HepG2 (cell line): ENCODE data around the gene PPCDC. TPM values are rescaled to one million over a fixed set of nuclear protein-coding genes. Genes with fewer than 3 reads are reported as not detected.
A peak's percentile ranks its signal among the peaks of the same experiment; 100 is the strongest.

Source experiments
- BRCA1 ChIP-seq: sonication (generic); formaldehyde crosslinking; IDR thresholded peaks from 2 replicates; pipeline ENCODE4 v1.4.0; 2020; ENCODE audit warnings: missing genetic modification reagents
- EP300 ChIP-seq, 3 experiments: sonication (generic) in 1 of 3; formaldehyde crosslinking in 1 of 3; IDR thresholded peaks; 2 replicates each; pipeline versions ENCODE4 v1.5.1 to v1.6.1; 2011 to 2020; ENCODE audit warnings: low read depth in 2 of 3, low read length in 2 of 3, borderline replicate concordance in 1 of 3, improper control_type of control experiment in 1 of 3, mild to moderate bottlenecking in 1 of 3, missing genetic modification reagents in 1 of 3, moderate library complexity in 1 of 3
- FOSL2 ChIP-seq: sonication (generic); formaldehyde crosslinking; IDR thresholded peaks from 2 replicates; pipeline ENCODE4 v1.4.0; 2020; ENCODE audit warnings: missing genetic modification reagents
- FOXK1 ChIP-seq: sonication (generic); formaldehyde crosslinking; IDR thresholded peaks from 2 replicates; pipeline ENCODE4 v1.4.0; 2020; ENCODE audit warnings: low read depth, missing genetic modification reagents, borderline replicate concordance
- HBP1 ChIP-seq: IDR thresholded peaks from 2 replicates; pipeline ENCODE4 v1.6.1; 2016; ENCODE audit warnings: low read depth, control low read depth
- IRX3 ChIP-seq: sonication (generic); formaldehyde crosslinking; IDR thresholded peaks from 2 replicates; pipeline ENCODE4 v1.8.1; 2023; ENCODE audit warnings: mild to moderate bottlenecking, low read depth, missing genetic modification reagents, borderline replicate concordance
- MAF1 ChIP-seq: sonication (generic); formaldehyde crosslinking; IDR thresholded peaks from 2 replicates; pipeline ENCODE4 v1.5.0; 2020; ENCODE audit warnings: missing genetic modification reagents, borderline replicate concordance
- MIER3 ChIP-seq: IDR thresholded peaks from 2 replicates; pipeline ENCODE4 v1.6.1; 2016; ENCODE audit warnings: missing compliant biosample characterization, borderline replicate concordance
- RARA ChIP-seq: IDR thresholded peaks from 2 replicates; pipeline ENCODE4 v1.6.1; 2016; ENCODE audit warnings: missing genetic modification reagents, missing compliant biosample characterization
- THRA ChIP-seq: sonication (generic); formaldehyde crosslinking; IDR thresholded peaks from 2 replicates; pipeline ENCODE4 v1.4.0; 2020; ENCODE audit warnings: missing genetic modification reagents, borderline replicate concordance
- ZBTB43 ChIP-seq: sonication (generic); formaldehyde crosslinking; conservative IDR thresholded peaks from 2 replicates; pipeline ENCODE4 v1.4.0; 2020; ENCODE audit warnings: missing genetic modification reagents
- ZFP90 ChIP-seq: sonication (generic); formaldehyde crosslinking; IDR thresholded peaks from 2 replicates; pipeline ENCODE4 v1.8.0; 2022; ENCODE audit warnings: missing genetic modification reagents, mild to moderate bottlenecking, inconsistent platforms, borderline replicate concordance
- ZMAT3 ChIP-seq: sonication (generic); formaldehyde crosslinking; conservative IDR thresholded peaks from 2 replicates; pipeline ENCODE4 v1.7.0; 2021; ENCODE audit warnings: missing genetic modification reagents
- ZNF160 ChIP-seq: sonication (generic); formaldehyde crosslinking; IDR thresholded peaks from 2 replicates; pipeline ENCODE4 v1.8.0; 2022; ENCODE audit warnings: mild to moderate bottlenecking, inconsistent platforms, missing genetic modification reagents
- ZNF83 ChIP-seq: sonication (generic); formaldehyde crosslinking; IDR thresholded peaks from 2 replicates; pipeline ENCODE4 v1.4.0; 2020; ENCODE audit warnings: missing genetic modification reagents, mild to moderate bottlenecking, borderline replicate concordance
- polyA plus RNA-seq, 8 experiments: library from polyadenylated mRNA; depleted of rRNA in 3 of 8; stranded (reverse) in 7 of 8; unstranded in 1 of 8; fragments of >200 nt; fragmentation: Illumina TruSeq in 4 of 8; extraction: Trizol in 4 of 8; gene quantifications; 2 replicates each; pipeline versions ENCODE4 v1.2.1 to v1.2.3, GENCODE V29; 2011 to 2016; ENCODE audit warnings: low read depth in 4 of 8, missing spikeins in 1 of 8, mixed read lengths in 1 of 8; ENCODE audit not compliant: insufficient read depth in 1 of 8
- total RNA-seq, 5 experiments: library from RNA; depleted of rRNA; stranded (reverse); fragments of >200 nt; fragmentation: Illumina TruSeq; extraction: Trizol; gene quantifications; 2 replicates each; pipeline ENCODE4 v1.2.3, GENCODE V29; 2016; ENCODE audit warnings: low read depth in 1 of 5
- TF ChIP-seq, protein P1 (sequence below): sonication (generic); formaldehyde crosslinking; IDR thresholded peaks from one replicate; pipeline ENCODE4 v1.5.1; 2020; ENCODE audit warnings: mild to moderate bottlenecking, missing genetic modification reagents; ENCODE audit errors: not compliant biosample characterization
- TF ChIP-seq, protein P2 (sequence below): IDR thresholded peaks from 2 replicates; pipeline ENCODE4 v1.6.1; 2016

Gene PPCDC
- total and polyA plus RNA-seq, 2 of the 13 experiments (the other 11 are each of a cell fraction or from before 2014, with no cell fraction given), result 12.3 to 12.8 TPM

GRCh38 chr15:75036212-75036616 lies 12.8 kb downstream of the PPCDC start (continued):
- TF ChIP-seq, protein P1, sequence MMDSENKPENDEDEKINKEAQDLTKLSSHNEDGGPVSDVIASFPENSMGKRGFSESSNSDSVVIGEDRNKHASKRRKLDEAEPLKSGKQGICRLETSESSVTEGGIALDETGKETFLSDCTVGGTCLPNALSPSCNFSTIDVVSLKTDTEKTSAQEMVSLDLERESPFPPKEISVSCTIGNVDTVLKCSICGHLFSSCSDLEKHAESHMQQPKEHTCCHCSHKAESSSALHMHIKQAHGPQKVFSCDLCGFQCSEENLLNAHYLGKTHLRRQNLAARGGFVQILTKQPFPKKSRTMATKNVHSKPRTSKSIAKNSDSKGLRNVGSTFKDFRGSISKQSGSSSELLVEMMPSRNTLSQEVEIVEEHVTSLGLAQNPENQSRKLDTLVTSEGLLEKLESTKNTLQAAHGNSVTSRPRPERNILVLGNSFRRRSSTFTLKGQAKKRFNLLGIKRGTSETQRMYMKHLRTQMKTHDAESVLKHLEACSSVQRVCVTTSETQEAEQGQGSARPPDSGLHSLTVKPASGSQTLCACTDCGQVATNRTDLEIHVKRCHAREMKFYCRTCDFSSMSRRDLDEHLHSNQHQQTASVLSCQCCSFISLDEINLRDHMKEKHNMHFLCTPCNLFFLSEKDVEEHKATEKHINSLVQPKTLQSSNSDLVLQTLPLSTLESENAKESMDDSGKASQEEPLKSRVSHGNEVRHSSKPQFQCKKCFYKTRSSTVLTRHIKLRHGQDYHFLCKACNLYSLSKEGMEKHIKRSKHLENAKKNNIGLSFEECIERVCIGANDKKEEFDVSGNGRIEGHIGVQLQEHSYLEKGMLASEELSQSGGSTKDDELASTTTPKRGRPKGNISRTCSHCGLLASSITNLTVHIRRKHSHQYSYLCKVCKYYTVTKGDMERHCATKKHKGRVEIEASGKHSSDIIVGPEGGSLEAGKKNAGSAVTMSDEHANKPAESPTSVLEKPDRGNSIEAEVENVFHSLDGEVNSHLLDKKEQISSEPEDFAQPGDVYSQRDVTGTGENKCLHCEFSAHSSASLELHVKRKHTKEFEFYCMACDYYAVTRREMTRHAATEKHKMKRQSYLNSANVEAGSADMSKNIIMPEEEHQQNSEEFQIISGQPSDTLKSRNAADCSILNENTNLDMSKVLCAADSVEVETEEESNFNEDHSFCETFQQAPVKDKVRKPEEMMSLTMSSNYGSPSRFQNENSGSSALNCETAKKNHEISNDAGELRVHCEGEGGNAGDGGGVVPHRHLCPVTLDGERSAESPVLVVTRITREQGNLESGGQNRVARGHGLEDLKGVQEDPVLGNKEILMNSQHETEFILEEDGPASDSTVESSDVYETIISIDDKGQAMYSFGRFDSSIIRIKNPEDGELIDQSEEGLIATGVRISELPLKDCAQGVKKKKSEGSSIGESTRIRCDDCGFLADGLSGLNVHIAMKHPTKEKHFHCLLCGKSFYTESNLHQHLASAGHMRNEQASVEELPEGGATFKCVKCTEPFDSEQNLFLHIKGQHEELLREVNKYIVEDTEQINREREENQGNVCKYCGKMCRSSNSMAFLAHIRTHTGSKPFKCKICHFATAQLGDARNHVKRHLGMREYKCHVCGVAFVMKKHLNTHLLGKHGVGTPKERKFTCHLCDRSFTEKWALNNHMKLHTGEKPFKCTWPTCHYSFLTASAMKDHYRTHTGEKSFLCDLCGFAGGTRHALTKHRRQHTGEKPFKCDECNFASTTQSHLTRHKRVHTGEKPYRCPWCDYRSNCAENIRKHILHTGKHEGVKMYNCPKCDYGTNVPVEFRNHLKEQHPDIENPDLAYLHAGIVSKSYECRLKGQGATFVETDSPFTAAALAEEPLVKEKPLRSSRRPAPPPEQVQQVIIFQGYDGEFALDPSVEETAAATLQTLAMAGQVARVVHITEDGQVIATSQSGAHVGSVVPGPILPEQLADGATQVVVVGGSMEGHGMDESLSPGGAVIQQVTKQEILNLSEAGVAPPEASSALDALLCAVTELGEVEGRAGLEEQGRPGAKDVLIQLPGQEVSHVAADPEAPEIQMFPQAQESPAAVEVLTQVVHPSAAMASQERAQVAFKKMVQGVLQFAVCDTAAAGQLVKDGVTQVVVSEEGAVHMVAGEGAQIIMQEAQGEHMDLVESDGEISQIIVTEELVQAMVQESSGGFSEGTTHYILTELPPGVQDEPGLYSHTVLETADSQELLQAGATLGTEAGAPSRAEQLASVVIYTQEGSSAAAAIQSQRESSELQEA, result no peak
- TF ChIP-seq IRX3 (CRISPR knock-in tag) (no peak), ZFP90 (CRISPR knock-in tag) (no peak), MAF1 (CRISPR knock-in tag) (no peak), ZNF160 (CRISPR knock-in tag) (no peak), BRCA1 (CRISPR knock-in tag) (no peak), THRA (CRISPR knock-in tag) (peak; percentile 40; the same call in 1 of the 2 replicates), ZBTB43 (CRISPR knock-in tag) (no peak), RARA (0 out of 2 replicates have a peak, but pooled peaks have one; percentile 13), ZMAT3 (no peak), ZNF83 (no peak), EP300 (IDR thresholded peaks at IDR 0.05; ENCODE audit: low read depth in 2 of 2, low read length in 2 of 2) (no peak), EP300 (CRISPR knock-in tag; IDR thresholded peaks at IDR 0.05; ENCODE audit: borderline replicate concordance) (no peak), HBP1 (CRISPR knock-in tag) (no peak), MIER3 (CRISPR knock-in tag) (no peak), FOXK1 (CRISPR knock-in tag) (no peak), FOSL2 (CRISPR knock-in tag) (0 out of 2 replicates have a peak, but pooled peaks have one; percentile 17)
- TF ChIP-seq, protein P2, sequence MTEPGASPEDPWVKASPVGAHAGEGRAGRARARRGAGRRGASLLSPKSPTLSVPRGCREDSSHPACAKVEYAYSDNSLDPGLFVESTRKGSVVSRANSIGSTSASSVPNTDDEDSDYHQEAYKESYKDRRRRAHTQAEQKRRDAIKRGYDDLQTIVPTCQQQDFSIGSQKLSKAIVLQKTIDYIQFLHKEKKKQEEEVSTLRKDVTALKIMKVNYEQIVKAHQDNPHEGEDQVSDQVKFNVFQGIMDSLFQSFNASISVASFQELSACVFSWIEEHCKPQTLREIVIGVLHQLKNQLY (CRISPR knock-in tag), result no peak
